Rectal smooth muscle tissue (tissue), 1 donor: ENCODE results near the gene ELMO3.

Source experiments
- H3K27ac ChIP-seq: one replicate; pipeline ENCODE4 v1.7.0; 2013; ENCODE audit warnings: low read depth, low read length, inconsistent platforms
- H3K27me3 ChIP-seq: one replicate; pipeline ENCODE4 v1.7.0; 2013; ENCODE audit warnings: low read length; ENCODE audit not compliant: control insufficient read depth, insufficient read depth
- H3K36me3 ChIP-seq: one replicate; pipeline ENCODE4 v1.7.0; 2013; ENCODE audit warnings: low read length; ENCODE audit not compliant: control insufficient read depth, insufficient read depth
- H3K4me1 ChIP-seq: one replicate; pipeline ENCODE4 v1.7.0; 2013; ENCODE audit warnings: low read length; ENCODE audit not compliant: control insufficient read depth, insufficient read depth
- H3K4me3 ChIP-seq: one replicate; pipeline ENCODE4 v1.7.0; 2013; ENCODE audit warnings: low read length
- H3K9ac ChIP-seq: one replicate; pipeline ENCODE4 v1.7.0; 2013; ENCODE audit warnings: low read length

Gene ELMO3

DNA sequence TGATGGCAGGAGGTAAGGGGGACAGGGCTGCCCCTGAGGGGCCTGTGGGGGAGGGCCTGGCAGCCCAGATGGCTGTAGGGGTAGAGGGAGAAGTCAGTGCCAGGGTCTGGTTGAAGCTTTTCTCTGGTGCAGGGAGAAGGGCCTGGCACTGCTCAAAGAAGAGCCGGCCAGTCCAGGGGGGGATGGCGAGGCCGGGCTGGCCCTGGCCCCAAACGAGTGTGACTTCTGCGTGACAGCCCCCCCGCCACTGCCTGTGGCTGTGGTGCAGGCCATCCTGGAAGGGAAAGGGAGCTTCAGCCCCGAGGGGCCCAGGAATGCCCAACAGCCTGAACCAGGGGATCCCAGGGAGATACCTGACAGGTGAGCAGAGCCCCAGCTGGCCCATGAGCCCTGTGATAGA lies 31.3 kb upstream of the ELMO3 start:
- Histone ChIP-seq H3K4me1 (peaks cover 19% of the 10 kb centered on the region), H3K9ac (no peak overlapping the region), H3K27ac (no peak overlapping the region), H3K27me3 (peaks cover 29% of the 10 kb centered on the region), H3K4me3 (no peak overlapping the region), H3K36me3 (no peaks in the 10 kb centered on the region)

DNA sequence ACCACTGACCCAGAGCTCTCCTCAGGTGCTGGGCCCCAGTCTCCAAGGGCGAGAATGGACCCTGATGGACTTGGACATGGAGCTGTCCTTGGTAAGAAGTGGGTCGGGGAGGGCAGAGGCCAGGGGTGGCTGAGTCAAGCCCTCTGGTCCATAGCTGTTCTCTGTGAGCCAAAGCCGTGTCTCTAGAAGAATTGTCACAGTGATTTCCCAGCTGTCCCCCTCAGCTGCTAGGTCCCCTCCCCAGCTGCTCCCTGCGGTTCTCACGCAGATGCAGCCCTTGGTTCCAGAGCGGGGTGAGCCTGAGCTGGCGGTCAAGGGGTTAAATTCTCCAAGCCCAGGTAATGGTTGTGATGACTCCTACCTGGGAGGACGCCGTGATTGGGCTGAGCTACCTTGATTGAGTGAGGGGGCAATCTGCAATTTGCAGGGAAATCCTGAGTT lies 29.9 kb upstream of the ELMO3 start:
- Histone ChIP-seq H3K27me3 (peaks cover 18% of the 10 kb centered on the region), H3K4me3 (peak overlapping the region; percentile 66), H3K36me3 (no peaks in the 10 kb centered on the region), H3K27ac (peak overlapping the region; percentile 93), H3K9ac (no peak overlapping the region), H3K4me1 (peaks cover 20% of the 10 kb centered on the region)

DNA sequence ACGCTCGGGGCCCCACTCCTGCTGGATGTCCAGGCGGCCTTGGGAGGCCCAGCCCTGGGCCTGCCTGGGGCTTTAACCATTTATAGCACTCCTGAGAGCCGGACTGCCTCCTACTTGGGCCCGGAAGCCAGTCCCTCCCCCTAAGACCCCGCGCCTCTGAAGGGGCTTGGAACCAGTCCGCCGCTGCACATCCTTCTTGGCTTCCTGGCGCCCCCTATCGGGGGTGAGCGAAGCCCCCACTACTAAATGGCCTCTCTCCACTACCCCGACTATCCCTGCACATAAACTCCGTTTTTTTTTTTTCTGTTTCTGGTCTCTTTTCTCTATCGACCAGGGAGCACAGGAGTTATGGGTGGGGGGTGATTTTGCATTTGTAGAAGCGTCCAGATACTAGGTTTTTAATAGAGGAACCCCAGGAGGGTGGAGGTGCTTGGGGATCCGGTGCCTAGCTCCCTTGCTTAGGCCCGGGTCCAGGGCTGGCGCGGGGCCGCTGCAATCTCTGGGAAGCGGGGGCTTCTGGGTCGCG lies 29.2 kb upstream of the ELMO3 start:
- H3K36me3 ChIP-seq, result no peaks in the 10 kb centered on the region
- H3K27ac ChIP-seq, result peak overlapping the region; percentile 93
- peaks cover 16% of the 10 kb centered on the region for H3K27me3 ChIP-seq
- H3K4me3 ChIP-seq, result peak overlapping the region; percentile 66
- peaks cover 24% of the 10 kb centered on the region for H3K4me1 ChIP-seq
- peak overlapping the region; percentile 45 for H3K9ac ChIP-seq

DNA sequence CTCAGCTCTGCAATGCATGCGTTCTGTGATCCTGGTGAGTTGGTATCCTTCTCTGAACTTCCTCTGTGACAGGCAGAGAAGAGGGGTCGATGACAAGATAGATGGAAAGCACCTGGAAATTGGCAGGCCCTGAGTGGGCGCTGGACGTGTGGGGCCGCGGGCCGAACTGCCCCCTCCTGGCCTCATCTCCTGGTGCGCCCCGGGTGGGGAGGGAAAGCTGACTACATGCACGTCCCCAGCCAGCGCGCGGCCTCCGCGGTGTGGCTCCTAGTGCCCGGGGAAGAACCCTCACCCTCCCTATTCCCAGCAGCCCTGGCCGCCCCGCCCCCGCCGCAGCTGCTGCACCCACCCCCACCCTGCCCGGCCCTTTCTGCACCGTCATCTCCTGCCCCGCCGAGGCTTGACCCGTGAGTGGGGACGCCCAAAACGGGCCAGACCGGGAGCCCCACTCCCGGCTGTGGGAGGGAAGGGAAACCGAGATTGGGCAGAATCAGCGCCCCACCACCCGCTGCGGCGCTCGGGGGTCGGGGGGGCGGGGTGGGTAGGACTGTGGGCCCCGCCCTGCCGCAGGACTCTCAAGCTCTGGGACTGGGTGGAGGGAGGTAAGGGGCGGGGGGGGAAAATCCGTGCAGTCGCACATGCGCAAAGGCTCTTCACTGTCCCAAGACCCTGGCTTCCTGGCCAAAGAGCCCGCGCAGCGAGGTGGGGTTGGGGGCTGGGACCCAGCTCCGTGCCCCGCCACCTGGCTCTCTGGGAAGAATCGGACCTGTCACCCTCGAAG lies 28.6 kb upstream of the ELMO3 start, which contains the start of gene NOL3:
TSS of gene NOL3 (plus strand) at position 371 of the 781 bp plus-strand sequence.
- Histone ChIP-seq H3K27ac (peak within 1 kb of the TSS; percentile 93), H3K4me3 (peak within 1 kb of the TSS; percentile 66), H3K9ac (peak within 1 kb of the TSS; percentile 52), H3K27me3 (peaks cover 9% of the 10 kb centered on the region), H3K36me3 (no peaks in the 10 kb centered on the region), H3K4me1 (peaks cover 25% of the 10 kb centered on the region)

- Histone ChIP-seq H3K4me3 (peak overlapping the region; percentile 66), H3K27me3 (peaks cover 4% of the 10 kb centered on the region), H3K36me3 (no peaks in the 10 kb centered on the region), H3K4me1 (peaks cover 25% of the 10 kb centered on the region), H3K27ac (peak overlapping the region; percentile 93), H3K9ac (peak overlapping the region; percentile 52)
These were observed 27.8 kb upstream of the ELMO3 start for GRCh38 chr16:67170949-67171649.

GRCh38 chr16:67173323-67173722 lies 25.6 kb upstream of the ELMO3 start:
- Histone ChIP-seq H3K27me3 (peaks cover 2% of the 10 kb centered on the region), H3K9ac (no peak overlapping the region), H3K4me3 (peak overlapping the region; percentile 75), H3K27ac (peak overlapping the region; percentile 84), H3K36me3 (no peaks in the 10 kb centered on the region), H3K4me1 (peaks cover 25% of the 10 kb centered on the region)

DNA sequence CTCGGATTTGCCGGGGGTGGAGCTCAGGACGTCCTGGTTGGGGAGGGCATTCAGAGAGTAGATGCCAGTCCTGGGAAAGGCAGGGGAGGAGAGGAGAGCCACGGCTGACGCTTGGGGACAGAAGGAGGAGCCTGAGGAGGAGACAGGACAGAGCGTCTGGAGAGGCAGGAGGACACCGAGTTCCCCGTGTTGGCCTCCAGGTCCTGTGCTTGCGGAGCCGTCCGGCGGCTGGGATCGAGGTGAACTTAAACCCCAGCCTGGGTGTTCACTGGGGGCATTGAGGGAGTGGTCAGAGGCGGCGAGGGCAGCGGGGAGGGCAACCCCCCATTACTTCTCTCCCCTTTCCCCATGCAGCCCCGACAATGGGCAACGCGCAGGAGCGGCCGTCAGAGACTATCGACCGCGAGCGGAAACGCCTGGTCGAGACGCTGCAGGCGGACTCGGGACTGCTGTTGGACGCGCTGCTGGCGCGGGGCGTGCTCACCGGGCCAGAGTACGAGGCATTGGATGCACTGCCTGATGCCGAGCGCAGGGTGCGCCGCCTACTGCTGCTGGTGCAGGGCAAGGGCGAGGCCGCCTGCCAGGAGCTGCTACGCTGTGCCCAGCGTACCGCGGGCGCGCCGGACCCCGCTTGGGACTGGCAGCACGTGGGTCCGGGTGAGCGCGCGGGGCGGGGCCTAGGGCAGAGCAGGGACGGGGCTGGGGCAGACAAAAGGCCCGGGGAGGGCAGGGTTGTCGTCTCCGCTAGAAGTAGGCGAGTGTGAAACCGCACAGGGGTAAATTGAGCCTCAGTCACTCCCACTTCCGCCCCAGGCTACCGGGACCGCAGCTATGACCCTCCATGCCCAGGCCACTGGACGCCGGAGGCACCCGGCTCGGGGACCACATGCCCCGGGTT lies 24.9 kb upstream of the ELMO3 start:
- Histone ChIP-seq H3K27ac (peak overlapping the region; percentile 84), H3K4me3 (peak overlapping the region; percentile 75), H3K9ac (peak overlapping the region; percentile 19), H3K36me3 (no peaks in the 10 kb centered on the region), H3K27me3 (peaks cover 2% of the 10 kb centered on the region), H3K4me1 (peaks cover 21% of the 10 kb centered on the region)

GRCh38 chr16:67174706-67175231 lies 24.2 kb upstream of the ELMO3 start:
- Histone ChIP-seq H3K4me1 (peaks cover 15% of the 10 kb centered on the region), H3K9ac (no peak overlapping the region), H3K27ac (peak overlapping the region; percentile 84), H3K4me3 (peak overlapping the region; percentile 75), H3K36me3 (no peaks in the 10 kb centered on the region), H3K27me3 (peaks cover 2% of the 10 kb centered on the region)

GRCh38 chr16:67176662-67177061 lies 22.3 kb upstream of the ELMO3 start:
- H3K27ac ChIP-seq, result no peak overlapping the region
- no peak overlapping the region for H3K9ac ChIP-seq
- H3K4me3 ChIP-seq, result no peak overlapping the region
- H3K4me1 ChIP-seq, result peaks cover 12% of the 10 kb centered on the region
- H3K27me3 ChIP-seq, result peaks cover 2% of the 10 kb centered on the region
- no peaks in the 10 kb centered on the region for H3K36me3 ChIP-seq

DNA sequence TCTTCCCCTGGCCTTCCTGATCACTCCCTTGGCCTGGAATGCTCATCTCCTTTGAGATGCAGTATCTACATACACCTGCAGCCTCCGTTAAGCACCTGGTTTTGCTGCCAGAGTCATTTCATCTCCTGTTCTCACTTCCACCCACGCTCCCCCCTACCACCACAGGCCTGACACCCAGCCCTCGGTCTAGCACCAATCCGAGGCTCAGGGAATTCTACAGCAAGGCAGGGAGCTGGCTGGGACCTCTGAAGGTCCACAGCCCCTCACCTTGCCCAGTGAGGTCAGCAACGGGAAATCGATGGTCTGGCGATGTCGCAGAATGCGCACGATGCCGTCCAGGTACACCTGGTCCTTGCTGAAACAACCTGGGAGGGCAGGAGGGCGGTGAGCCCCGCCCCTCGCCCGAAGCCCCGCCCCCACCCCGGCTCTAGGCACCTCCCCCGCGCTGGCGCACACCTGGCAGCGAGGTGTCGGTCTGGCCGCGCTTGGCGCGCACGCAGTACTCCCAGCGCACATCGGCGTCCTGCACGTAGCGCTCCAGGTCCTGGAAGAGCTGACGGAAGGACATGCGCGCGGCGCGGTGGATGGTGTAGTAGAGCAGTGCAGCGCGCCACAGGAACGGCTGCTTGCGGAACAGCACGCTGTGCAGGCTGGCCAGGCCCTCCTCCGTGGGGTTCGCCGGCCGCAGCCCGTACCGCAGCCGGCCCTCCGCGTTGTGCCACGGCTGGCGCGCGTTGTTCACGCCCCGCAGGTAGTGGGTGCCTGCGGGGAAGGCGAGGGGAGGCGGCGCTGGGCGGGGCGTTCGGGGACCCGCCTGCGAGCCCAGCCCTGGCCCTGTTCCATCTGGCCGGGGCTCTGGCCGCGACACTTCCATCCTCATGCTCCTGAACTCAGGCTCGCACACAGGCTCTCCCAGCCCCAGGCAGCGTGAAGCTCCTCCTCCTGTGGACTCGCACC lies 20.9 kb upstream of the ELMO3 start:
- Histone ChIP-seq H3K9ac (no peak overlapping the region), H3K27me3 (peaks cover 2% of the 10 kb centered on the region), H3K36me3 (no peaks in the 10 kb centered on the region), H3K4me1 (peaks cover 13% of the 10 kb centered on the region), H3K27ac (no peak overlapping the region), H3K4me3 (peak overlapping the region; percentile 65)
